Kidney epithelial cell (primary cell): ENCODE results near the gene GAS6. TPM values are rescaled to one million over a fixed set of nuclear protein-coding genes. Genes with fewer than 3 reads are reported as not detected.

Experiments
- DNase-seq: peaks from one replicate; pipeline ENCODE4 v3.0.0-alpha.2; 2010; ENCODE audit warnings: low read depth
- H3K27me3 ChIP-seq: 2 replicates; pipeline ENCODE4 v1.6.0; 2011; ENCODE audit warnings: low read length; ENCODE audit not compliant: control insufficient read depth, insufficient read depth
- H3K36me3 ChIP-seq: 2 replicates; pipeline ENCODE4 v1.5.1; 2011; ENCODE audit warnings: low read length; ENCODE audit not compliant: control insufficient read depth, insufficient read depth
- H3K4me3 ChIP-seq: 2 replicates; pipeline ENCODE4 v1.5.1; 2011; ENCODE audit warnings: low read depth, mild to moderate bottlenecking, control low read depth, low read length
- CTCF ChIP-seq: IDR thresholded peaks from 2 replicates; pipeline ENCODE4 v1.5.1; 2011; ENCODE audit warnings: mild to moderate bottlenecking, moderate library complexity, low read length, control low read depth, inconsistent platforms; ENCODE audit not compliant: insufficient read depth, poor library complexity, severe bottlenecking
- total RNA-seq: library from RNA; depleted of rRNA; stranded (reverse); fragments of >200 nt; gene quantifications from 2 replicates; pipeline ENCODE4 v1.2.3, GENCODE V29; 2015

Gene GAS6
- total RNA-seq, 1 donor from 2014 or later = 99.6 TPM

- no peak for TF ChIP-seq CTCF
- no peak overlapping the region for H3K4me3 ChIP-seq
- DNase-seq = no peak
- H3K27me3 ChIP-seq = no peaks in the 10 kb centered on the region
- no peaks in the 10 kb centered on the region for H3K36me3 ChIP-seq
These were observed 44.5 kb downstream of the GAS6 start for GRCh38 chr13:113819341-113819730.

DNA sequence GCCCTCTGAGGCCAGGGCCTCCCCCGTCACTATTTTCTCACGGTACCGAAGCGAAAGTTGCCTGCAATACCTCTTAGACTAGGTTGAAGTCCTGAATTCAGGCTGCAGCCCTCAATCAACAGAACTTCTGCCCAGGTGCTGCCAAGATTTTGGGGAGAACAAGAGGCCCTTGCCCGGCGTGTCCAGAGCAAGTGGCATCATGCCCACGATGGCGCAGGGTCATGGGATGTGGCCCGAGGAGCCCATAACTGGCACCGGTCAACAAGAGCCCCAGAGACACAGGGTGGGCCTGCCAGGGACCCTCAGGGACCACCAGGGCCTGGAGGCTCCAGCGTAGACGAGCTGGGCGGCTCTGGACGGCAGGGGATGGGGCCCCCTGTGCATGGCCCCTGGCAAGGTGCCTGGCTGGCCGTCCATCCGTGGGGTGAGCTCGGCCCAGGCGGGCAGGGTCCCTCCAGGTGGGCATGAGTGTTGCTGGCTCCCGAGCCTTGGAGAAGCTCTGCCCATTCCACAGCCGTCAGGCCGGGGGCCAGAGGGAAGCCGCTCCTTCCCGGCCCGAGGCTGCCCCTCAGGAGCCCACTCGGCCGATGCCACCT lies 45.1 kb downstream of the GAS6 start:
- Histone ChIP-seq H3K27me3 (no peaks in the 10 kb centered on the region), H3K4me3 (no peak overlapping the region), H3K36me3 (no peaks in the 10 kb centered on the region)
- TF ChIP-seq CTCF = no peak
- DNase-seq = no peak

- H3K4me3 ChIP-seq = no peak overlapping the region
- DNase-seq = no peak
- no peaks in the 10 kb centered on the region for H3K36me3 ChIP-seq
- no peaks in the 10 kb centered on the region for H3K27me3 ChIP-seq
- TF ChIP-seq CTCF = no peak
These were observed 45.8 kb downstream of the GAS6 start for GRCh38 chr13:113817860-113818691.

DNA sequence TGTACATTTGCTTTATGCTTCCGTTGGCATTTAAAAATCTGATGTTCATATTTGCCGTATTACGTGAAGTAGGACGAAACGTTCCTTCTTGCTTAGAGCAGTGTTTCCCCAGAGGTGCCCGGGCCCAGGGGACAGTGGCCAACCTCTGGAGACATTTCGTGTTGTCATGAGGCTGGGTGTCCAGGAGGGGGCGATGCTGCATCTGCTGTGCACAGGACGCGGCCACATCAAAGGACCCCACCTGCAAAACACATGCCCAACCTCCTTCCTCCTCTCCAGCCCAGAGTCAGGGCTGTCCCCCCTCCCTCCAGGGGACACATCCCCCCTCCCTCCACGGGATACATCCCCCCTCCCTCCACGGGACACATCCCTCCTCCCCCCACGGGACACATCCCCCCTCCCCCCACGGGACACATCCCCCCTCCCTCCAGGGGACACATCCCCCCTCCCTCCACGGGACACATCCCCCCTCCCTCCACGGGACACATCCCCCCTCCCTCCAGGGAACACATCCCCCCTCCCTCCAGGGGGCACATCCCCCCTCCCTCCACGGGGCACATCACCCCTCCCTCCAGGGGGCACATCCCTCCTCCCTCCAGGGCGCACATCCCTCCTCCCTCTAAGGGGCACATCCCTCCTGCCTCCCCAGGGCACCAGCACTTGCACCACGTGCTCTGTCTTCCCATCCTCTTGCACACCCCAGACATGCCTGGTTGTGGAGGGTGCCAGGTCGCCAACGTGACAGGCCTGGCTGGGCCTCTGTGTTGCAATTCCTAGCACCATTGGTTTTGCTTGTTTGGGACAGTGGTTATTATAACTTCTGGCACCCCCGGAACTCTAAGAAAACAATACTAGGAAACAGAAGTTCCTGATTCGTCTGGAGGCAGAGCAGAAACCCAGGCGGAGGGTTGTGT lies 46.7 kb downstream of the GAS6 start:
- DNase-seq = peak; percentile 72
- no peaks in the 10 kb centered on the region for H3K27me3 ChIP-seq
- H3K4me3 ChIP-seq = no peak overlapping the region
- H3K36me3 ChIP-seq = no peaks in the 10 kb centered on the region
- peak; percentile 88 for TF ChIP-seq CTCF

DNA sequence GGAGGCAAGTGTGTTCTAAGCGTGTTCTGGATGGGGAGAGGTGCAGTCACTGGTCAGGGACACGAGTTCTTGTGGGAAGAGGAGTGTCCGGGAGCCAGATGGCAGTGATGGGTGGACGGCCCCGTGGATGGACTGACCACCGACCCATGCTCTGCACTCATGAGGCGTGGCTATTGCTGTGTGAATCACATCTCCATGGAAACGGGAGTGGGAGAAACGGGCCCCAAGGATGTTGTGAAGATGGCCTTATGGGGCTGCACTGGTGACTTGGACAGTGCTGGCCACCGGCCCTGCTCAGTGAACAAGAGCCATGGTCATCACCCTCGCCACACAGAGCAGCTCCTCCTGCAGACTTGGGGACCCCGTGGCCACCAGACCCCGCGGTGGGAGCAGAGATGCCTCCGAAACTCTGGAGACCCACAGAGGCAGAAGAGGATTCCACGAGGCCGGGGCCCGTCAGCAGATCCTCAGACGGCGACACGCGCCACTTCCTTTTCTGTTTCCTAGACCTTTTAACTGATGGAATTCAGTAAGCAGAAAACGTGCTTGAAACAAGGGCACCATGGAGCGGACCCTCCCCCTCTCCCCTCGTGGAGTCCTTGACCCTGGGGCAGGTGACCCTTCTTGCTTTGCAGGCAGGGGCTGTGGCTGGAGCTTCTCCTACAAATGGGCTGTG lies 47.5 kb downstream of the GAS6 start:
- H3K36me3 ChIP-seq = no peaks in the 10 kb centered on the region
- H3K4me3 ChIP-seq = no peak overlapping the region
- TF ChIP-seq CTCF = no peak
- DNase-seq = no peak
- no peaks in the 10 kb centered on the region for H3K27me3 ChIP-seq
